A549 (cell line): ENCODE results near the gene PNP. TPM values are rescaled to one million over a fixed set of nuclear protein-coding genes. Genes with fewer than 3 reads are reported as not detected.

ENCODE experiments used
- ATAC-seq, 2 experiments: fragments of 200-7000 bp in 1 of 2; fragments of >200 bp in 1 of 2; cut with Nextera tagmentation in 1 of 2; cut with Tn5 transposase in 1 of 2; 3 replicates each; pipeline versions ENCODE4 v1.8.0 to v1.9.1; 2018 to 2020; ENCODE audit warnings: mild to moderate bottlenecking in 1 of 2, moderate library complexity in 1 of 2
- CTCF ChIA-PET: fragments of 300-600 bp; sonication (Branson Sonifier 250); formaldehyde crosslinking; extraction: SDS; loops from one replicate; lab custom pipeline; 2021; ENCODE audit warnings: antibody characterized with exemption, inconsistent platforms; lab: Yijun Ruan, JAX
- POLR2A ChIA-PET: fragments of 350-600 bp; formaldehyde crosslinking; extraction: SDS; loops from one replicate; lab custom pipeline; 2021; ENCODE audit warnings: antibody characterized with exemption, inconsistent platforms; lab: Yijun Ruan, JAX
- DNase-seq, 2 experiments: peaks; one replicate each; pipeline versions ENCODE4 v3.0.0 to v3.0.0-alpha.2; 2011 to 2016; ENCODE audit warnings: low read depth in 1 of 2, low spot score in 1 of 2
- FAIRE-seq: peaks from 2 replicates; lab custom pipeline; 2011; peaks lifted over from hg19 to GRCh38; lab: Jason Lieb, UNC
- H3K27ac ChIP-seq, 2 experiments: fragments of >200 bp; sonication (Bioruptor Twin); formaldehyde crosslinking; 3 replicates each; pipeline ENCODE4 v1.5.1; 2016 to 2017
- H3K4me1 ChIP-seq: fragments of >200 bp; sonication (Bioruptor Twin); formaldehyde crosslinking; 3 replicates; pipeline ENCODE4 v1.6.1; 2016
- H3K4me2 ChIP-seq: fragments of >200 bp; sonication (Bioruptor Twin); formaldehyde crosslinking; 3 replicates; pipeline ENCODE4 v1.6.1; 2016
- H3K4me3 ChIP-seq: fragments of >200 bp; sonication (Bioruptor Twin); formaldehyde crosslinking; 3 replicates; pipeline ENCODE4 v1.5.1; 2016
- H3K9me3 ChIP-seq: fragments of >200 bp; sonication (Bioruptor Twin); formaldehyde crosslinking; 3 replicates; pipeline ENCODE4 v1.6.1; 2016
- BCL3 ChIP-seq: fragments of >200 bp; sonication (Bioruptor Twin); formaldehyde crosslinking; IDR thresholded peaks from 3 replicates; pipeline ENCODE4 v1.6.1; 2016
- BHLHE40 ChIP-seq: IDR thresholded peaks from 2 replicates; pipeline ENCODE4 v1.6.1; 2012; ENCODE audit warnings: low read depth, low read length, inconsistent platforms
- CBX2 ChIP-seq: fragments of 200-600 bp; sonication (generic); IDR thresholded peaks from 2 replicates; pipeline ENCODE4 v1.6.1; 2016; ENCODE audit warnings: low read depth, mild to moderate bottlenecking, borderline replicate concordance
- CEBPB ChIP-seq, 2 experiments: fragments of >200 bp in 1 of 2; sonication (Bioruptor Twin) in 1 of 2; formaldehyde crosslinking in 1 of 2; IDR thresholded peaks; 2 replicates each; pipeline ENCODE4 v1.6.1; 2012 to 2016
- CHD4 ChIP-seq: fragments of 200-600 bp; sonication (generic); IDR thresholded peaks from 2 replicates; pipeline ENCODE4 v1.6.1; 2016; ENCODE audit warnings: antibody characterized with exemption, mild to moderate bottlenecking, borderline replicate concordance
- EHF ChIP-seq: fragments of 250-450 bp; sonication (Bioruptor Pico); IDR thresholded peaks from 2 replicates; pipeline ENCODE4 v1.5.0; 2020; ENCODE audit warnings: mild to moderate bottlenecking
- EHMT2 ChIP-seq: fragments of 200-600 bp; sonication (generic); IDR thresholded peaks from 2 replicates; pipeline ENCODE4 v1.6.1; 2016; ENCODE audit warnings: antibody characterized with exemption, low read depth, mild to moderate bottlenecking, moderate library complexity
- ELK1 ChIP-seq: fragments of 150-350 bp; IDR thresholded peaks from 2 replicates; pipeline ENCODE4 v1.6.1; 2014; ENCODE audit warnings: low read depth, mild to moderate bottlenecking, low read length
- ESRRA ChIP-seq: fragments of 150-350 bp; IDR thresholded peaks from 2 replicates; pipeline ENCODE4 v1.6.1; 2014; ENCODE audit warnings: mild to moderate bottlenecking, low read length, borderline replicate concordance
- GATA3 ChIP-seq: IDR thresholded peaks from 2 replicates; pipeline ENCODE4 v1.6.1; 2012; ENCODE audit warnings: borderline replicate concordance
- HES2 ChIP-seq: fragments of >200 bp; sonication (Bioruptor Twin); formaldehyde crosslinking; IDR thresholded peaks from 2 replicates; pipeline ENCODE4 v1.6.1; 2016
- HOXA7 ChIP-seq: fragments of 250-450 bp; sonication (Bioruptor Pico); IDR thresholded peaks from 2 replicates; pipeline ENCODE4 v1.5.0; 2020; ENCODE audit warnings: mild to moderate bottlenecking, moderate library complexity
- KDM1A ChIP-seq: fragments of 200-600 bp; sonication (generic); IDR thresholded peaks from 2 replicates; pipeline ENCODE4 v1.6.1; 2016; ENCODE audit warnings: low read depth, mild to moderate bottlenecking
- MYC ChIP-seq: IDR thresholded peaks from 2 replicates; pipeline ENCODE4 v1.6.1; 2012; ENCODE audit warnings: mild to moderate bottlenecking, inconsistent platforms, low read length, improper control_type of control experiment, borderline replicate concordance
- PHF8 ChIP-seq: fragments of 200-600 bp; sonication (generic); IDR thresholded peaks from 2 replicates; pipeline ENCODE4 v1.6.1; 2016; ENCODE audit warnings: low read depth, mild to moderate bottlenecking, antibody characterized with exemption, moderate library complexity, borderline replicate concordance
- RAD21 ChIP-seq, 2 experiments: fragments of >200 bp in 1 of 2; sonication (Bioruptor Twin) in 1 of 2; formaldehyde crosslinking in 1 of 2; IDR thresholded peaks in 1 of 2; conservative IDR thresholded peaks in 1 of 2; 2 replicates in 1 of 2; 3 replicates in 1 of 2; pipeline ENCODE4 v1.6.1; 2012 to 2018; ENCODE audit warnings: inconsistent platforms in 1 of 2
- RCOR1 ChIP-seq: fragments of 150-350 bp; IDR thresholded peaks from 2 replicates; pipeline ENCODE4 v1.6.1; 2014; ENCODE audit warnings: antibody characterized with exemption, low read length, low read depth
- RNF2 ChIP-seq: fragments of 200-600 bp; sonication (generic); IDR thresholded peaks from 2 replicates; pipeline ENCODE4 v1.6.1; 2016; ENCODE audit warnings: low read depth, mild to moderate bottlenecking, antibody characterized with exemption, moderate library complexity, borderline replicate concordance
- SMC3 ChIP-seq: fragments of >200 bp; sonication (Bioruptor Twin); formaldehyde crosslinking; IDR thresholded peaks from 3 replicates; pipeline ENCODE4 v1.6.1; 2018; ENCODE audit warnings: inconsistent platforms
- ZC3H11A ChIP-seq: fragments of 450-650 bp; IDR thresholded peaks from 2 replicates; pipeline ENCODE4 v1.6.1; 2014; ENCODE audit warnings: antibody characterized with exemption, mild to moderate bottlenecking
- ZFP36 ChIP-seq: fragments of 450-650 bp; IDR thresholded peaks from 2 replicates; pipeline ENCODE4 v1.6.1; 2014; ENCODE audit warnings: borderline replicate concordance; ENCODE audit not compliant: partially characterized antibody
- ZNF302 ChIP-seq: fragments of 250-450 bp; sonication (Bioruptor Pico); IDR thresholded peaks from 2 replicates; pipeline ENCODE4 v1.9.0; 2021; ENCODE audit warnings: inconsistent platforms, mild to moderate bottlenecking, moderate library complexity
- WGBS: methylation state at CpG from one replicate; pipeline ENCODE4 v1.1.6; 2017; ENCODE audit errors: missing lambda C conversion rate; 5-methylcytosine and 5-hydroxymethylcytosine counted together
- polyA plus RNA-seq, 4 experiments: library from polyadenylated mRNA; depleted of rRNA in 3 of 4; stranded (reverse); fragments of >200 nt; fragmentation: RNase III in 1 of 4; extraction: RNeasy Plus Mini Kit Qiagen cat#74134 plus additional on column Dnase treatment in 1 of 4; gene quantifications; 2 replicates in 3 of 4; 3 replicates in 1 of 4; pipeline ENCODE4 v1.2.3, GENCODE V29; 2011 to 2017

PNP gene
- polyA plus RNA-seq, 2 of the 4 experiments (the other 2 are of a cell fraction): 95.9 to 111 TPM

DNA sequence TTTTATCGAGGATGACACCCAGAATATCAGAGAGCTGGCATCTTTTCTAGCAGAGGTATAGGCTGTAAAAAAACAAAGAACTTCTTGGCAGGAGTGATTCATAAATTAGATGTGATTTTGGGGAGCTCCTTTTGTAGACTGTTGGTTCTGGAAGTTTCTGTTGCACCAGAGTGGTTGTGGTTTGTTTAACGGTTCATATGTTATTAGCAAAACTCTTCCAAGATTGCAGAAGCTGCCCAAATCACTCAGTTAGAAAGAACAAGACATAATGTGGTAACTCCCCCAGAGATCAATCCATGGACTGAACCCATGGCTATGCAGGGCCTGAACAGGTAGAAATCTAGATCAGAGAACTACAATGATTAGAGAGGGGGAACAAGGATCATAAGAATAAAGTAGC lies 29.4 kb downstream of the PNP start:
- 24% methylated on average over 2 of the region's 2 CpGs for WGBS
- ChIA-PET POLR2A (interaction anchor here (0.6 kb wide), 2 partner anchors 36 to 156 kb away, joined by 3 to 8 read pairs; no protein-coding TSS in a partner anchor), CTCF (interaction anchor here (0.6 kb wide), 2 partner anchors 17 to 23 kb away, joined by 3 read pairs; no protein-coding TSS in a partner anchor)
- no peak overlapping the region for H3K4me2 ChIP-seq
- H3K9me3 ChIP-seq: no peaks in the 10 kb centered on the region
- DNase-seq: no peak
- ATAC-seq: no peak
- TF ChIP-seq MYC (no peak), ZC3H11A (no peak), RAD21 (conservative IDR thresholded peaks at IDR 0.05 in 1 of 2, IDR thresholded peaks at IDR 0.05 in 1 of 2) (no peak), CHD4 (no peak), RCOR1 (no peak), EHF (CRISPR knock-in tag) (no peak), ZNF302 (CRISPR knock-in tag) (no peak), ELK1 (no peak), BCL3 (no peak), PHF8 (no peak), ESRRA (no peak), EHMT2 (no peak), KDM1A (no peak), ZFP36 (no peak), HES2 (no peak), CEBPB (IDR thresholded peaks at IDR 0.05) (no peak), HOXA7 (CRISPR knock-in tag) (no peak)
- no peak for FAIRE-seq
- no peak overlapping the region for H3K27ac ChIP-seq
- H3K4me1 ChIP-seq: peaks cover 8% of the 10 kb centered on the region
- no peak overlapping the region for H3K4me3 ChIP-seq

DNA sequence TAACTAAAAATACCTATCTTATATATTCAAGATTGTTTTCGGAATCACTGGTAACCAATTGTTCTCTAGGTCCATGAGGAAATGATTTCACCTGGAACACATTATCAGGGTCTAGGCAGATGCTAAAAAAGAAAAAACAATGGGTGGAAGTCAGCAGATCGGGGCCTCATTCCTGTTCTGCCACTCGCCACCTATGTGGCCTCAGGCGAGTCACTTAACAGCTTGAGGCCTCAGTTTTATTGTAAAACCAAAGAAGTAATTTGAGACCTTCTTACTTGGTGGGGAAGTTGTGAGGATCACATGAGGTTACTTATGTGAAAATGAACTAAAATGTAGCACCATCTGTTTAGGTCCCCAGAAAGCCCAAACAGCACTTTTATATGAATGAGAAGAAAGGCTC lies 29.9 kb downstream of the PNP start:
- no peak overlapping the region for H3K4me2 ChIP-seq
- H3K4me3 ChIP-seq: no peak overlapping the region
- WGBS: 85% methylated on average over 4 of the region's 4 CpGs
- DNase-seq (no peak), ATAC-seq (no peak), FAIRE-seq (no peak)
- peaks cover 8% of the 10 kb centered on the region for H3K4me1 ChIP-seq
- no peak overlapping the region for H3K27ac ChIP-seq
- ChIA-PET POLR2A (interaction anchor here (0.6 kb wide), 2 partner anchors 37 to 156 kb away, joined by 3 to 8 read pairs; no protein-coding TSS in a partner anchor), CTCF (interaction anchor here (0.6 to 1.4 kb wide), 2 partner anchors 11 to 24 kb away, joined by 3 read pairs; no protein-coding TSS in a partner anchor)
- TF ChIP-seq RNF2 (no peak), KDM1A (no peak), CBX2 (no peak), RAD21 (conservative IDR thresholded peaks at IDR 0.05 in 1 of 2, IDR thresholded peaks at IDR 0.05 in 1 of 2) (no peak), CHD4 (no peak), GATA3 (no peak), BHLHE40 (no peak), SMC3 (no peak), CEBPB (IDR thresholded peaks at IDR 0.05) (no peak), BCL3 (no peak)
- H3K9me3 ChIP-seq: no peaks in the 10 kb centered on the region
